K562 (cell line): ENCODE data around the gene CCDC28A. TPM values are rescaled to one million over a fixed set of nuclear protein-coding genes. Genes with fewer than 3 reads are reported as not detected.

ENCODE experiments used
- ATAC-seq: fragments of 200-7000 bp; cut with Tn5 transposase; 3 replicates; pipeline ENCODE4 v1.9.1; 2020; ENCODE audit warnings: moderate library complexity
- BruUV-seq: library from RNA; stranded (reverse); fragments of 400-500 nt; replicated peaks from 2 replicates; lab custom pipeline; 2021; lab: Mats Ljungman, UMichigan
- CTCF ChIA-PET: fragments of 300-600 bp; formaldehyde crosslinking; extraction: SDS; loops from one replicate; lab custom pipeline; 2021; ENCODE audit warnings: low intra/inter-chr PET ratio; lab: Yijun Ruan, JAX
- POLR2A ChIA-PET: fragments of 300-600, 350-650 bp; sonication (Branson Sonifier 250); formaldehyde crosslinking; extraction: SDS; loops from one replicate; lab custom pipeline; 2021; ENCODE audit warnings: antibody characterized with exemption, inconsistent platforms; lab: Yijun Ruan, JAX
- DNase-seq, 4 experiments: peaks; one replicate each; pipeline versions ENCODE4 v3.0.0 to v3.0.0-alpha.2; 2011 to 2018; ENCODE audit warnings: low spot score in 3 of 4, mixed read lengths in 3 of 4; ENCODE audit errors: extremely low read depth in 1 of 4
- FAIRE-seq: peaks from 2 replicates; lab custom pipeline; 2011; peaks lifted over from hg19 to GRCh38; lab: Jason Lieb, UNC
- H2AFZ ChIP-seq: 2 replicates; pipeline ENCODE4 v1.6.0; 2011; ENCODE audit warnings: low read depth, low read length, control low read depth, inconsistent platforms
- H3K27ac ChIP-seq: fragments of 200-600 bp; 3 replicates; pipeline ENCODE4 v1.8.0; 2011; ENCODE audit warnings: low read depth, mild to moderate bottlenecking, control low read depth, inconsistent platforms, low read length, moderate library complexity, mixed read lengths; ENCODE audit errors: extremely low read depth
- H3K27me3 ChIP-seq, 2 experiments: fragments of 300-600 bp in 1 of 2; 2 replicates in 1 of 2; 3 replicates in 1 of 2; pipeline versions ENCODE4 v1.6.0 to v1.8.0; 2011; ENCODE audit warnings: inconsistent platforms in 2 of 2, low read length in 2 of 2, mild to moderate bottlenecking in 1 of 2, mixed read lengths in 1 of 2, moderate library complexity in 1 of 2; ENCODE audit not compliant: control insufficient read depth in 2 of 2, insufficient read depth in 2 of 2
- H3K36me3 ChIP-seq: fragments of 300-600 bp; 3 replicates; pipeline ENCODE4 v1.8.0; 2011; ENCODE audit warnings: mild to moderate bottlenecking, low read length, inconsistent platforms; ENCODE audit not compliant: control insufficient read depth, insufficient read depth
- H3K4me1 ChIP-seq, 2 experiments: fragments of 200-600 bp in 1 of 2; replicated peaks in 1 of 2; 2 replicates in 1 of 2; 3 replicates in 1 of 2; pipeline versions ENCODE4 v1.5.1 to v1.8.0; 2011; ENCODE audit warnings: inconsistent platforms in 2 of 2, low read length in 2 of 2, mild to moderate bottlenecking in 1 of 2, mixed read lengths in 1 of 2, moderate library complexity in 1 of 2; ENCODE audit not compliant: control insufficient read depth in 2 of 2, insufficient read depth in 2 of 2
- H3K4me2 ChIP-seq: 2 replicates; pipeline ENCODE4 v1.6.1; 2011; ENCODE audit warnings: low read length, control low read depth, inconsistent platforms, mixed read lengths; ENCODE audit not compliant: insufficient read depth
- H3K4me3 ChIP-seq: fragments of 200-600 bp; sonication (generic), shearing (Covaris generic); 2 replicates; pipeline ENCODE4 v1.5.1; 2016; ENCODE audit warnings: control low read depth, inconsistent platforms
- H3K79me2 ChIP-seq: fragments of 200-600 bp; 3 replicates; pipeline ENCODE4 v1.8.0; 2011; ENCODE audit warnings: low read length, inconsistent platforms; ENCODE audit not compliant: control insufficient read depth, insufficient read depth
- H3K9ac ChIP-seq, 2 experiments: 2 replicates each; pipeline versions ENCODE4 v1.6.0 to v1.6.1; 2011; ENCODE audit warnings: low read depth in 2 of 2, low read length in 2 of 2, control low read depth in 1 of 2, inconsistent platforms in 1 of 2, mild to moderate bottlenecking in 1 of 2, mixed read lengths in 1 of 2; ENCODE audit not compliant: insufficient read depth in 1 of 2
- H3K9me1 ChIP-seq: one replicate; pipeline ENCODE4 v1.6.0; 2011; ENCODE audit warnings: inconsistent platforms, mild to moderate bottlenecking, low read length, moderate library complexity; ENCODE audit not compliant: control insufficient read depth, insufficient read depth
- H3K9me3 ChIP-seq: replicated peaks from 2 replicates; pipeline ENCODE4 v1.5.1; 2011; ENCODE audit warnings: low read depth, low read length, inconsistent platforms; ENCODE audit not compliant: control insufficient read depth, insufficient read depth
- H4K20me1 ChIP-seq: replicated peaks from 2 replicates; pipeline ENCODE4 v1.6.1; 2011; ENCODE audit warnings: low read length, inconsistent platforms, mixed read lengths; ENCODE audit not compliant: control insufficient read depth, insufficient read depth
- CBX5 ChIP-seq: IDR thresholded peaks from 2 replicates; pipeline ENCODE4 v1.6.1; 2014; ENCODE audit warnings: low read depth, borderline replicate concordance
- CXXC5 ChIP-seq: fragments of 250-450 bp; sonication (Bioruptor Pico); IDR thresholded peaks from 2 replicates; pipeline ENCODE4 v1.8.0; 2022; ENCODE audit warnings: inconsistent platforms, mild to moderate bottlenecking, moderate library complexity
- HNRNPH1 ChIP-seq: fragments of 200-400 bp; formaldehyde crosslinking; optimal IDR thresholded peaks from 2 replicates; pipeline ENCODE3; 2017; ENCODE audit warnings: low read depth, mild to moderate bottlenecking, low read length, moderate library complexity
- LEF1 ChIP-seq: fragments of 450-650 bp; IDR thresholded peaks from 2 replicates; pipeline ENCODE4 v1.6.1; 2016; ENCODE audit warnings: mild to moderate bottlenecking
- MCM3 ChIP-seq: fragments of 450-650 bp; IDR thresholded peaks from 2 replicates; pipeline ENCODE4 v1.6.1; 2016
- PCBP1 ChIP-seq: fragments of 200-400 bp; formaldehyde crosslinking; IDR thresholded peaks from 2 replicates; pipeline ENCODE4 v1.6.1; 2018; ENCODE audit warnings: mild to moderate bottlenecking, low read depth, low read length; ENCODE audit not compliant: poor library complexity, severe bottlenecking
- ZNF124 ChIP-seq: sonication (generic); formaldehyde crosslinking; IDR thresholded peaks from 2 replicates; pipeline ENCODE4 v1.8.1; 2022; ENCODE audit warnings: missing genetic modification reagents
- ZNF384 ChIP-seq: IDR thresholded peaks from 2 replicates; pipeline ENCODE4 v1.6.1; 2012; ENCODE audit warnings: low read depth, low read length, improper control_type of control experiment
- ZNF41 ChIP-seq: fragments of 250-450 bp; sonication (Bioruptor Pico); conservative IDR thresholded peaks from 2 replicates; pipeline ENCODE4 v1.4.0; 2020; ENCODE audit warnings: mild to moderate bottlenecking
- ZNF655 ChIP-seq: fragments of 250-450 bp; sonication (Bioruptor Pico); IDR thresholded peaks from 2 replicates; pipeline ENCODE4 v1.5.0; 2021
- ZNF707 ChIP-seq: fragments of 250-450 bp; sonication (Bioruptor Pico); conservative IDR thresholded peaks from 2 replicates; pipeline ENCODE4 v1.8.0; 2022; ENCODE audit warnings: inconsistent platforms, mild to moderate bottlenecking, moderate library complexity
- WGBS: fragments of 100-300 bp; shearing (Covaris generic); methylation state at CpG from one replicate; pipeline ENCODE4 v1.1.6; 2016; ENCODE audit warnings: low coverage, mixed read lengths; ENCODE audit not compliant: insufficient coverage; ENCODE audit errors: missing lambda C conversion rate; 5-methylcytosine and 5-hydroxymethylcytosine counted together
- in situ Hi-C: fragments of 300-500 bp; cut with MboI; formaldehyde crosslinking; loops from 4 replicates; pipeline ENCODE4 v1.15.0; 2018; ENCODE audit warnings: inconsistent platforms, mixed read lengths
- intact Hi-C: fragments of 100-400 bp; cut with micrococcal nuclease; formaldehyde crosslinking; loops from 2 replicates; pipeline ENCODE4 v1.14.2; 2022
- polyA plus RNA-seq, 8 experiments: library from polyadenylated mRNA; depleted of rRNA in 4 of 8; stranded (reverse) in 5 of 8; unstranded in 3 of 8; fragments of >200 nt; fragmentation: Nextera tagmentation in 2 of 8; fragmentation: Illumina TruSeq in 1 of 8; extraction: Ambion mirVana in 2 of 8; extraction: Trizol in 1 of 8; gene quantifications; 2 replicates each; pipeline versions ENCODE4 v1.2.1 to v1.2.3, GENCODE V29; 2011 to 2014; ENCODE audit warnings: inconsistent platforms in 1 of 8, missing spikeins in 1 of 8
- total RNA-seq, 7 experiments: library from RNA; depleted of rRNA in 6 of 7; stranded (reverse); fragments of >200 nt in 6 of 7; fragmentation: Illumina TruSeq in 2 of 7; extraction: Trizol in 2 of 7; gene quantifications; 2 replicates each; pipeline versions ENCODE4 v1.2.1 to v1.2.3, GENCODE V29; 2011 to 2021; ENCODE audit warnings: low replicate concordance in 1 of 7

The CCDC28A gene
- total and polyA plus RNA-seq, 9 of the 15 experiments (the other 6 are each of a cell fraction or from before 2014, with no cell fraction given), result 12.6 to 35.5 (median 19.1) TPM

GRCh38 chr6:138809677-138810076, 36.1 kb downstream of the CCDC28A start (continued):
- no peak for TF ChIP-seq HNRNPH1
- no peak for TF ChIP-seq LEF1
- TF ChIP-seq ZNF707 (CRISPR knock-in tag), result peak; percentile 58; the same call in 1 of the 2 replicates
- TF ChIP-seq ZNF655 (CRISPR knock-in tag), result no peak
- no peak for TF ChIP-seq PCBP1

GRCh38 chr6:138811866-138812265, 38.3 kb downstream of the CCDC28A start:
- Histone ChIP-seq H2AFZ (no peak overlapping the region), H3K4me2 (no peak overlapping the region), H3K9ac (no peak overlapping the region), H3K4me1 (no peaks in the 10 kb centered on the region), H3K27ac (no peak overlapping the region), H4K20me1 (no peaks in the 10 kb centered on the region), H3K79me2 (no peaks in the 10 kb centered on the region), H3K9me1 (no peaks in the 10 kb centered on the region), H3K27me3 (peaks cover 11 to 13% of the 10 kb centered on the region in 2 experiments; a peak in 2 of 5 replicates), H3K36me3 (no peaks in the 10 kb centered on the region), H3K9me3 (no peaks in the 10 kb centered on the region), H3K4me3 (no peak overlapping the region)
- 0% methylated on average over 3 of the region's 3 CpGs for WGBS
- POLR2A ChIA-PET, result no interaction called here
- DNase-seq, result no peak
- no peak for FAIRE-seq
- CTCF ChIA-PET, result no interaction called here
- no TSS peak for BruUV-seq
- TF ChIP-seq ZNF41 (CRISPR knock-in tag) (no peak), CXXC5 (CRISPR knock-in tag) (no peak), ZNF124 (CRISPR knock-in tag) (no peak), ZNF384 (no peak), CBX5 (no peak), MCM3 (0 out of 2 replicates have a peak, but pooled peaks have one; percentile 24)
- in situ Hi-C loops, result loop anchor here (10.0 kb wide), 1 partner anchor 293 kb away; no protein-coding TSS in a partner anchor
- ATAC-seq, result no peak
- intact Hi-C loops, result no loop called here
